Endothelial cell (in vitro differentiated cells): ENCODE measurements around the gene SSH2. TPM values are rescaled to one million over a fixed set of nuclear protein-coding genes. Genes with fewer than 3 reads are reported as not detected.

Experiments used
- DNase-seq: peaks from one replicate; pipeline ENCODE4 v3.0.0; 2021; ENCODE audit warnings: low spot score
- H3K27ac Mint-ChIP-seq: one replicate; pipeline ENCODE4 v1.8.0; 2021; ENCODE audit warnings: mixed read lengths, inconsistent platforms; ENCODE audit not compliant: unreplicated experiment
- H3K27me3 Mint-ChIP-seq: one replicate; pipeline ENCODE4 v1.8.0; 2021; ENCODE audit warnings: mild to moderate bottlenecking, moderate library complexity, mixed read lengths, inconsistent platforms; ENCODE audit not compliant: unreplicated experiment
- H3K36me3 Mint-ChIP-seq: one replicate; pipeline ENCODE4 v1.8.0; 2021; ENCODE audit warnings: mild to moderate bottlenecking, low read depth, mixed read lengths, inconsistent platforms; ENCODE audit not compliant: unreplicated experiment
- H3K4me1 Mint-ChIP-seq: one replicate; pipeline ENCODE4 v1.8.0; 2021; ENCODE audit warnings: mild to moderate bottlenecking, mixed read lengths, inconsistent platforms; ENCODE audit not compliant: unreplicated experiment
- H3K4me3 Mint-ChIP-seq: one replicate; pipeline ENCODE4 v1.8.0; 2021; ENCODE audit warnings: mild to moderate bottlenecking, mixed read lengths, inconsistent platforms; ENCODE audit not compliant: unreplicated experiment
- H3K9me3 Mint-ChIP-seq: one replicate; pipeline ENCODE4 v1.8.0; 2021; ENCODE audit warnings: mixed read lengths, inconsistent platforms; ENCODE audit not compliant: unreplicated experiment
- CTCF ChIP-seq: fragments of 200-600 bp; sonication (generic); IDR thresholded peaks from one replicate; pipeline ENCODE4 v1.5.0; 2021; ENCODE audit warnings: antibody characterized with exemption; ENCODE audit not compliant: unreplicated experiment
- total RNA-seq: library from RNA; stranded (reverse); fragmentation: NEBNext Ultra II Directional; extraction: Animal tissue kit (Norgen Biotek cat#: 25700); gene quantifications from one replicate; pipeline ENCODE4 v1.2.1, GENCODE V29; 2021; ENCODE audit not compliant: unreplicated experiment

Gene SSH2
- total RNA-seq, 1 donor from 2014 or later: 81.2 TPM

GRCh38 chr17:29828676-29829284 is 101.2 kb downstream of the SSH2 start:
- Mint-ChIP-seq H3K4me3 (no peak overlapping the region), H3K36me3 (no peaks in the 10 kb centered on the region), H3K27ac (peak overlapping the region; percentile 61), H3K4me1 (peaks cover 14% of the 10 kb centered on the region), H3K27me3 (no peaks in the 10 kb centered on the region), H3K9me3 (no peaks in the 10 kb centered on the region)
- no peak for TF ChIP-seq CTCF
- DNase-seq: no peak

- Mint-ChIP-seq H3K27ac (no peak overlapping the region), H3K4me1 (peaks cover 14% of the 10 kb centered on the region), H3K9me3 (no peaks in the 10 kb centered on the region), H3K27me3 (no peaks in the 10 kb centered on the region), H3K36me3 (no peaks in the 10 kb centered on the region), H3K4me3 (no peak overlapping the region)
- no peak for DNase-seq
- TF ChIP-seq CTCF: no peak
Observed at GRCh38 chr17:29827179-29827578, 102.8 kb downstream of the SSH2 start.

GRCh38 chr17:29826114-29826692 is 103.8 kb downstream of the SSH2 start:
- Mint-ChIP-seq H3K27me3 (no peaks in the 10 kb centered on the region), H3K4me3 (no peak overlapping the region), H3K4me1 (peaks cover 14% of the 10 kb centered on the region), H3K36me3 (no peaks in the 10 kb centered on the region), H3K27ac (no peak overlapping the region), H3K9me3 (no peaks in the 10 kb centered on the region)
- TF ChIP-seq CTCF: no peak
- DNase-seq: no peak

GRCh38 chr17:29825604-29826003 is 104.4 kb downstream of the SSH2 start:
- H3K4me1 Mint-ChIP-seq: peaks cover 14% of the 10 kb centered on the region
- no peak for DNase-seq
- no peak overlapping the region for H3K4me3 Mint-ChIP-seq
- H3K36me3 Mint-ChIP-seq: no peaks in the 10 kb centered on the region
- no peak overlapping the region for H3K27ac Mint-ChIP-seq
- no peaks in the 10 kb centered on the region for H3K9me3 Mint-ChIP-seq
- H3K27me3 Mint-ChIP-seq: no peaks in the 10 kb centered on the region
- TF ChIP-seq CTCF: no peak

- Mint-ChIP-seq H3K27me3 (no peaks in the 10 kb centered on the region), H3K36me3 (no peaks in the 10 kb centered on the region), H3K4me1 (no peaks in the 10 kb centered on the region), H3K9me3 (no peaks in the 10 kb centered on the region), H3K4me3 (no peak overlapping the region), H3K27ac (no peak overlapping the region)
- DNase-seq: no peak
- no peak for TF ChIP-seq CTCF
Observed at GRCh38 chr17:29821897-29822296, 108.1 kb downstream of the SSH2 start.
